Measurements from ENCODE around the gene GRIK2.

DNA sequence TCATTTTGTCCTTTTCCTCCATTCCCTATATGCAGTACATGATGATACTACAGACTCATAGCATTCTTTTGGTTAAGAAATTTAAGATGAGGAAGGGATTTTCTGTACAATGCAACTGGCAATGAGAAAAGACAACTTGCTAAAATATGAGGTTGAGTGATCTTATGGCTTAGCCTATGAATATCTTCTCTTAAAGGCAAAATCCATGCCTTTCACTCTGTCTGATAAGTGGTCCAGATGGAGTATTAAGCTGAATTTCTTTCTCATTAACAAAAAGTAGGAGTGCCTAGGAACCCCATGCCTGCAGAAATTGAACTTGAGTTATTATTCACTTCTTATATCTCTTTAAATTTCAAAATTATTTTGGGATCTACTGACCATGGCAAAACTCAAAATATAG, 135.3 kb downstream of the GRIK2 start:
- TF ChIP-seq, protein P1, sequence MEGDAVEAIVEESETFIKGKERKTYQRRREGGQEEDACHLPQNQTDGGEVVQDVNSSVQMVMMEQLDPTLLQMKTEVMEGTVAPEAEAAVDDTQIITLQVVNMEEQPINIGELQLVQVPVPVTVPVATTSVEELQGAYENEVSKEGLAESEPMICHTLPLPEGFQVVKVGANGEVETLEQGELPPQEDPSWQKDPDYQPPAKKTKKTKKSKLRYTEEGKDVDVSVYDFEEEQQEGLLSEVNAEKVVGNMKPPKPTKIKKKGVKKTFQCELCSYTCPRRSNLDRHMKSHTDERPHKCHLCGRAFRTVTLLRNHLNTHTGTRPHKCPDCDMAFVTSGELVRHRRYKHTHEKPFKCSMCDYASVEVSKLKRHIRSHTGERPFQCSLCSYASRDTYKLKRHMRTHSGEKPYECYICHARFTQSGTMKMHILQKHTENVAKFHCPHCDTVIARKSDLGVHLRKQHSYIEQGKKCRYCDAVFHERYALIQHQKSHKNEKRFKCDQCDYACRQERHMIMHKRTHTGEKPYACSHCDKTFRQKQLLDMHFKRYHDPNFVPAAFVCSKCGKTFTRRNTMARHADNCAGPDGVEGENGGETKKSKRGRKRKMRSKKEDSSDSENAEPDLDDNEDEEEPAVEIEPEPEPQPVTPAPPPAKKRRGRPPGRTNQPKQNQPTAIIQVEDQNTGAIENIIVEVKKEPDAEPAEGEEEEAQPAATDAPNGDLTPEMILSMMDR (IDR thresholded peaks at IDR 0.05), result no peak
- no peak for TF ChIP-seq POLR2A (IDR thresholded peaks at IDR 0.05)

All from heart left ventricle (tissue), 13 donors.